Right lung (tissue), 10 donors: ENCODE results near the gene CHM. TPM values are rescaled to one million over a fixed set of nuclear protein-coding genes. Genes with fewer than 3 reads are reported as not detected.
"Not testable (repeated sequence)": the region's sequence is repeated elsewhere in the genome, so short reads cannot be mapped to it uniquely, and the experiment has no call there.

Experiments used
- DNase-seq, 2 donors: peaks; one replicate each; pipeline ENCODE4 v3.0.0-alpha.2; 2013
- long read RNA-seq, 8 donors: transcript quantifications; one replicate each; lab custom pipeline, GENCODE V29; 2026
- polyA plus RNA-seq, 5 donors: library from polyadenylated mRNA; unstranded; fragments of 120-200 nt; gene quantifications; one replicate each; pipeline versions ENCODE4 v1.2.1 to v1.2.3, GENCODE V29; 2013; ENCODE audit warnings: inconsistent platforms in 1 of 5, low replicate concordance in 1 of 5; ENCODE audit not compliant: insufficient read length in 5 of 5, insufficient read depth in 1 of 5

Gene CHM, protein sequence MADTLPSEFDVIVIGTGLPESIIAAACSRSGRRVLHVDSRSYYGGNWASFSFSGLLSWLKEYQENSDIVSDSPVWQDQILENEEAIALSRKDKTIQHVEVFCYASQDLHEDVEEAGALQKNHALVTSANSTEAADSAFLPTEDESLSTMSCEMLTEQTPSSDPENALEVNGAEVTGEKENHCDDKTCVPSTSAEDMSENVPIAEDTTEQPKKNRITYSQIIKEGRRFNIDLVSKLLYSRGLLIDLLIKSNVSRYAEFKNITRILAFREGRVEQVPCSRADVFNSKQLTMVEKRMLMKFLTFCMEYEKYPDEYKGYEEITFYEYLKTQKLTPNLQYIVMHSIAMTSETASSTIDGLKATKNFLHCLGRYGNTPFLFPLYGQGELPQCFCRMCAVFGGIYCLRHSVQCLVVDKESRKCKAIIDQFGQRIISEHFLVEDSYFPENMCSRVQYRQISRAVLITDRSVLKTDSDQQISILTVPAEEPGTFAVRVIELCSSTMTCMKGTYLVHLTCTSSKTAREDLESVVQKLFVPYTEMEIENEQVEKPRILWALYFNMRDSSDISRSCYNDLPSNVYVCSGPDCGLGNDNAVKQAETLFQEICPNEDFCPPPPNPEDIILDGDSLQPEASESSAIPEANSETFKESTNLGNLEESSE
- polyA plus RNA-seq = 10 to 100 TPM; 15.9 to 26.5 (median 21.3) TPM
- long read RNA-seq, donor 1, full-length matches to known transcripts = 2 of 2 reads
- long read RNA-seq, donor 1, partial matches to known transcripts = 0 of 2 reads
- long read RNA-seq, donor 1, other reads (novel, unspliced or antisense) = 0 of 2 reads
- long read RNA-seq, donor 2, full-length matches to known transcripts = 1 of 1 reads
- long read RNA-seq, donor 2, partial matches to known transcripts = 0 of 1 reads
- long read RNA-seq, donor 2, other reads (novel, unspliced or antisense) = 0 of 1 reads
- long read RNA-seq, donor 3 = 0 reads
- long read RNA-seq, donor 4, full-length matches to known transcripts = 1 of 1 reads
- long read RNA-seq, donor 4, partial matches to known transcripts = 0 of 1 reads
- long read RNA-seq, donor 4, other reads (novel, unspliced or antisense) = 0 of 1 reads
- long read RNA-seq, donor 5, full-length matches to known transcripts = 3 of 3 reads
- long read RNA-seq, donor 5, partial matches to known transcripts = 0 of 3 reads
- long read RNA-seq, donor 5, other reads (novel, unspliced or antisense) = 0 of 3 reads
- long read RNA-seq, donor 6, full-length matches to known transcripts = 5 of 5 reads
- long read RNA-seq, donor 6, partial matches to known transcripts = 0 of 5 reads
- long read RNA-seq, donor 6, other reads (novel, unspliced or antisense) = 0 of 5 reads
- long read RNA-seq, donor 7, full-length matches to known transcripts = 1 of 1 reads
- long read RNA-seq, donor 7, partial matches to known transcripts = 0 of 1 reads
- long read RNA-seq, donor 7, other reads (novel, unspliced or antisense) = 0 of 1 reads
- long read RNA-seq, donor 8 = 0 reads

GRCh38 chrX:86047174-86047935, at the start of gene CHM:
Gene CHM, minus strand, starts transcription at chrX:86047558. Its CDS starts 26 bp downstream, at chrX:86047532.
- DNase-seq = peak; percentile 77 to 84

DNA sequence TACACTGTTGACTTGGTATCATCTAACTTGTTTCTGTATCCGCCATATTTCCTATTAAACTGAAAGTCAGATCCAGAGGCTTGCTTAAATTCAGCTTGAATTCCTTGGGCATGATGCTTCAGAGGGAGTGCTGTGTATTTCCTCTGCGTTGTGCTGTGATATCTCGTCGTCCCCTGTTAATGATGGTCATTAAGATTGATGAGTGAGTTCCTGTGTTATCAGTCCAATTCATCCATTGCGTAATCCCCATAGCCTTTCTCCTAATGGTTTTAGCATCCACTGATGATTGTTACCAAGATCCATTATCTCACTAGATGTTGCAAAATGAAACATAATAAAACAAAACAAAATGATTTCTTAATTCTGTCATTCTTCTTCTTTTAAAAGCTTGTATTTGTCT, 31.3 kb upstream of the CHM start:
- no peak for DNase-seq

DNA sequence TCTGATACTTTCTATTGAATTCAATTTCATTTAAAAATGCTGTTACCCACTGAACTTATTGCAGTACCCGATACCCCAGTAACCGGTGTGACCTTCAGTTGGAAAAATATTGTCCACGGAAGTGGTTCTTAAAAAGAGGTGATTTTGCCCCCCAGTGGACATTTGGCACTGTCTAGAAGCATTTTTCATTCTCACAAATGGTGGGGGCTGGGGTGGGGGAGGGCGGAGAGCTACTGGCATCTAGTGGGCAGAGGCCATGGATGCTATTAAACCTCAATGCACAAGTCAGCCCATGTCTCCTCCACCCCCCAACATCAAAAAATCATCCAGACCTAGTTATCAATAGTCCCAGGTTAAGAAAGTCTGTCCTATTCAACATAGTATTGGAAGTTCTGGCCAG, 19.6 kb upstream of the CHM start:
- DNase-seq = no peak

GRCh38 chrX:86061407-86061806, 14.0 kb upstream of the CHM start:
- DNase-seq = no peak

GRCh38 chrX:86051741-86052140, 4.4 kb upstream of the CHM start:
- DNase-seq = no peak

GRCh38 chrX:86047936-86048280, 550 bp upstream of the CHM start:
- no peak for DNase-seq

DNA sequence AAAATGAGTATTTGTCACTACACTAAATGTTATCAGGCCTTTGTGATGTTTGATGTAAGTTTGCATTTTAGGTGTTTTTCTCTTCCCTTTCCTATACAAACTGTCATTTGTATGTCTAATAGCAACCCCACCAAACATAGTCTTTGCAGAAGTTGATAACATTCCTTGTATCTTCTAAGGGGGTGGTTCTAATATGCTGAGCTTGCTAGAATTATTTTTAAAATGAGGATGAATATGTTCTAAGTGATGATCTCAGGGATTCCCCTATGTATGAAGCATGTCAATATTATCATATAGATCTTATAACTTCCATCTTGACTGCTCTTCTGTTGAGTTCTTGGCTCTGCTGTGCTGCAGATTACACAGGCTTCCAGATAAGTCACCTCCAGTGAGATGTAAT, 3.1 kb downstream of the CHM start:
- no peak for DNase-seq

DNA sequence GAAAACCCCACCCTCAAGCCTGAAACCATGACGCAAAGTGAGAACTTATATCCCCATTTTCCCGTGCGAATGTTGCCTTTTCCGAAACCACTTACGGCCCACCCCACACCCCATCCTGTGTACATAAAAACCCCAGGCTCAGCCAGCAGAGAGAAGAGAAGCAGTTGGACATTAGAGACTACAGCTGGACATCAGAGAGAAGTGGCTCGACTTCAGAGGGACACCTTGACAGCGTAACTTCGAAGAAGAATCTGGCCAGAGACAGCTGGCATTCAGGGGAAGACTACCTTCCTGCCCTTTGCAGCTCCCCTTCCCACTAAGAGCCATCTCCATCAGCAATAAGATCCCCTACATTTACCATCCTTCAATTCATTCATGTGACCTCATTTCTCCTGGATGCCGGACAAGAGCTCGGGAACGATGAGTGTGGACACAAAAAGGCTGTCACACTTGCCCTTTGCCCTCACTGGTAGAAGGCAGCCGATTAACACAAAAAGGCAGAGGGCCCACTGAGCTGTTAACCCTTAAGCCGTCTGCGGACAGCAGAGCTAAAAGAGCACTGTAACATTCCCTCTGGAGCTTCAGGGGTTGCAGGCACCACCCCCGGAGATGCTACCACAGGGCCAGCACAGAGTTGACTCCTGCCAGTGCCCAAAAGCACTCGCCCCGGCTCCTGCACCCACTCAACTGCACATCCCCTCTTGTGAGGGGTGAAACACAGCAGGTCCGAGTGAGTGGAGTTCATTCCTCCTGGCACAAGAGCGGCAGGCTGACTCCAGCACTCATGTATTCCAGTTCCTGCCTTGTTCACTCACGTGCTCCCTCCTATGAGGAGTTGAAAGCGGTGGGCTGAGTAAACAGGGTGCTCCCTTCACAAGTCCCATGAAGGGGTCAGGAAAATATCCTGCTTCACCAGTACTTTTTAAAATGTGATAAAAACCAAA, 7.5 kb downstream of the CHM start:
- DNase-seq = no peak

DNA sequence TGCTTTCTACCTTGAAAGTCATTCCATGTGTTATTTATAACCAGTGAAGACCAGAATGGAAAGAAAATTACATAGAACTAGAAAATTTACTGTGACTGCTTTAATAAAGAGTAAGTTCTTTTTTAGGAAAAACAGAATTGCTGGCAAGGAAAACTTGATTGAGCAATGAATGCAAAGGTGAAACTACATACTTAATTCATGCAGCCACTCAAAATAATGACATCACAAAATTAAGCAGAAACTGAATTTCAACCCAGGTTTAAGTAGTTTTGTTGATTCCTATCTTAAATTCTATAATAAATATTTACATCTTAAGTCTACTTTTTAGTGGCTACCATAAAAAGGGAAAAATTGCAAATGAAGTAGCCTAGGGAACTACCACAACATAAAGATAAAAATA, 14.0 kb downstream of the CHM start:
- no peak for DNase-seq

- no peak for DNase-seq
Observed at GRCh38 chrX:86028681-86029080, 18.7 kb downstream of the CHM start.

- no peak for DNase-seq
Observed at GRCh38 chrX:86023811-86024210, 23.5 kb downstream of the CHM start.

- DNase-seq = no peak
Observed at GRCh38 chrX:86021652-86022289, 25.6 kb downstream of the CHM start.

GRCh38 chrX:86016139-86016538, 31.2 kb downstream of the CHM start:
- DNase-seq = no peak

DNA sequence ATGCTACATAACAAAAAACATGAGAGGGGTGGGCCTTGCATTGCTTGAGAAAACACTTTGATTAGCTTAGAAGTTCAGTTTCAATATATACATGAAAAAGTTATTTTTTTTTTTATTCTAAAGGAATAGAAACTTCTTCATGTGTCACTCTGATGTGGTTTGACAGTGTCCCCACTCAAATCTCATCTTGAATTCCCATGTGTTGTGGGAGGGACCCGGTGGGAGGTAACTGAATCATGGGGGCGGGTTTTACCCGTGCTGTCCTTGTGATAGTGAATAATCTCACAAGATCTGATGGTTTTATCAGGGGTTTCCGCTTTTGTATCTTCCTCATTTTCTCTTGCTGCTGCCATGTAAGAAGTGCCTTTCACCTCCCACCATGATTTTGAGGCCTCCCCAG, 32.4 kb downstream of the CHM start:
- not testable (repeated sequence) for DNase-seq

DNA sequence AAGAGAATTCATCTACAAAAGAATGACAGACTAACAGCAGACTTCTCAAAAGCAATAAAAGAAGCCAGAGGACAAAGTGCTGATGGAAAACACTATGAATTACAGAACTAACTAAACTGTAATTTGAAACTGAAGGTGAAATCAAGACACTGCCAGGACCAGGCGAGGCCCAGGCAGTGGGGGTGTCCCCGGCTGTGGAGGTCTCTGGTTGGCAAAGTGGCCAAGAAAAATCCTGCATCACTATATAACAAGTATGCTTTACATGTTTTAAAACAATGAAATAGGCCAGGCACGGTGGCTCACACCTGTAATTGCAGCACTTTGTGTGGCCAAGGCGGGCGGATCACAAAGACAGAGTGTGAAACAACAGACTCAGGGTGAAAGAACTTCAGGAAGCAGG, 32.9 kb downstream of the CHM start:
- DNase-seq = no peak

DNA sequence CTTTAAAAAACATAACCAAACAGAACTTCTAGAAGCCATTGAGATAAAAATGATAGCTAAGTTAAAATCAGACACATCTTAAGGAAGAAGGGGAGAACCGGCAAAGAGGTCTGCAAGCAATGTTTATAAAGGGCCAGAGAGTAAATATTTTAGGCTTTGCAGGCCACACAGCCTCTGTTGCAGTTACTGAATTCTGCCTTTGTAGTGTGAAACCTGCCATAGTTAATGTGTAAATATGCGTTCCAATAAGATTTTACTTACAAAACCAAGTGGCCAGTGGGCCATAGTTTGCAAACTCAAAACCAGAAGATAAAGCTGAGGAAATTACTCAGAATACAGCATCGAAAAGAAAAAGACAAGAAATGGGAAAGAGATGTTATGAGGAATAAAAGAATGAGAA, 33.6 kb downstream of the CHM start:
- no peak for DNase-seq

DNA sequence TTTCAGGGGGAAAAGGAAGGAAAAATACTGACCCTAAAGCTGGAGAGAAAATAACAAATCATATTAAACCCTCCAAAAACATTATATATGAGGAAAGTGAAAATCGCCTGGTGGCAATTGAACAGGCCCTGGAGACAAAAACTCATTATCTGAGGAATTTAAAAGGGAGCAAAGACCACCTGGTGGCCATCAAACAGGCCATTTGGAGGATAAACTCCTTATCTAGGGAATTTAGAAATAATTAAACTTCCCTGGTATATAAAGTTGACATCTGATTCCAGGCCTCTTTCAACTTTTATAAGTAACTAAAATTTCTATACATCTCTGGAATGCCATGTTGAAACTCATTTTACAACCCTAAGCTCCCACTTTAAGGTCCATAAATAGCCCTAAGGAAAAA, 35.2 kb downstream of the CHM start:
- no peak for DNase-seq

GRCh38 chrX:86009803-86010202, 37.6 kb downstream of the CHM start:
- not testable (repeated sequence) for DNase-seq

GRCh38 chrX:86007891-86008290, 39.5 kb downstream of the CHM start:
- not testable (repeated sequence) for DNase-seq
